HTERT RPE-1 (cell line): ENCODE measurements around the gene TNNI3K.

Experiments
- in situ Hi-C: fragments of 300-500 bp; cut with MboI; formaldehyde crosslinking; loops from 4 replicates; pipeline ENCODE4 v1.14.3; 2020; ENCODE audit warnings: low sequenced_read_pairs

TNNI3K gene

GRCh38 chr1:74280642-74281396 lies 45.6 kb downstream of the TNNI3K start:
- in situ Hi-C loops: no loop called here

- in situ Hi-C loops: no loop called here
Measured at GRCh38 chr1:74286414-74286813, 51.2 kb downstream of the TNNI3K start.

- in situ Hi-C loops: no loop called here
Measured at GRCh38 chr1:74314438-74314837, 79.3 kb downstream of the TNNI3K start.

GRCh38 chr1:74316302-74316701 lies 81.1 kb downstream of the TNNI3K start:
- in situ Hi-C loops: no loop called here

GRCh38 chr1:74317663-74318062 lies 82.5 kb downstream of the TNNI3K start:
- in situ Hi-C loops: no loop called here

DNA sequence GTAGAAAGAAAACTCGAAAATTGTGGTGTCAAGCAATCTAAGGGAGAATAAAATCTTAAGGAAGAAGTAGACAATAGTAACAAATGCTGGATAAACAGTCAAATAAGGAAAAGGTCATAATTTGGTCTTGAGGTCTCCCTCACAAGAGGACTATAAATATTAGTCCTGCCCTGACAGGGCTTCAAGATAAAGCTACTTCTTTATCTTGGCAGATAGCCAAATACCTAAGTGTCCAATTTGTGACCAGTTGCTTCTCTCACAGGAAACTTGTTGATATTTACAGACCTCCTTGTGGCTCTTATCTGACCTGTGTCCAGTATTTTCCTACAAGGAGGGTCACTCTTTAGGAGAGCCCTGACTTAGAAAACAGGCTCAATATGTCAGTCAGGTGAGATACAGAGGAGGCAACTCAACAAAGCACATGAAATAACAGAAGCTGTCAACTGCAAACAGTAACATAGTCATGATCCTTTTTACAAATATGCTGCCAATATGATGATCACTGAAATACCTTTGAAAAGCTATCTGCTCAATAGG lies 88.8 kb downstream of the TNNI3K start:
- in situ Hi-C loops: no loop called here

DNA sequence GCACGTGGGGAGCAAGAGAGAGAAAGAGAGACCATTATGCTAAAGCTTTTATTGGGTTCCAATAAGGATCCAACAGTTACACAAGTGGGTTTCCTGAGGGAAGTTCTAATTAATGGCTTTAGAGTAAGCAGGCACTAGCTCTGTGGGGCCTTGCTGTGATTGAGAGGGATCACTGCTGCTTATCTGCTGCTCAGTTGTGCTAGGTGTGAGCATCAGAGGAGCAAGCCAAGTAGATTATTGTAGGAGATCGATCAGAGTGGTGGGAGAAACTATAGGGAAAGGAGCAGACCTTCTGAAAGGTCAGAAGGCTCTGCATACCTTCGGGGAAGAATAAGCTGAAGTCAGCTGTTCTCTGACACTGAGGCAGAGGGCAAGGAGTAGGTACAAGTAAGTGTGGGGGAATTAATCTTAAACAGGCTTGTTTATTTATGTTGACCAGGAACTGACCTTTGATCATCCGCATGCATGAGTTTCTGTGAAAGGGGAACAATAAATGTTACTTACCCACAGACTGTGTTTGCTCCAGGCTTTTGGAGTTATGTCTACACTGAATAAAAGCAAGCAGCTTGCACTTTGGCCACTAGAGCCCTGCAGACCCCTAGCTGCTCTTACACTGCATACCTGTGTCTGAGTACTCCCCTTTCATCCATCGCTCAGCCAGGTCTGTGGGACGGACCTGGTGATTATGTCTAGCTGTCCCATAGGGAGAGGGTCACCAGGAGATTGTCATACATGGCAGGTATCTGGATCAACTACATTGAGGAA lies 89.7 kb downstream of the TNNI3K start:
- in situ Hi-C loops: no loop called here

DNA sequence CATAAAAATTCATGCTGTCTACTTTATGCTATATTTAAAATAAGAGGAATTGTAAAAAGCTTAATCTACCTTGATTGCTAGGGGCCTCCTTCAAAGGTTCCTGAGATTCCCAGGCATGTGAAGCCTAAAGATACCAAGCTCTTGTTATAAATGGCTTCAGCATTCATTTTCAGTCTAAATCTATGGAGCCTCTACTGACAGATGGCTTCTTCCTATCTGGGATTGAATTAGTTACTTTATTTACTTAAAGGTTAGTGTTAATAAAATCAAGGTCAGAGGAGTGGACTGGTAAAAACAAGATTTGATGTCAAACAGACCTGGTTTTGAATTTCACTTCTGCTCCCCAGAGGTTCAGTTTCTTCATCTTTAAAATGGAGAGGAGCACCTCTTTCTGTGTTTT lies 93.7 kb downstream of the TNNI3K start:
- in situ Hi-C loops: no loop called here

DNA sequence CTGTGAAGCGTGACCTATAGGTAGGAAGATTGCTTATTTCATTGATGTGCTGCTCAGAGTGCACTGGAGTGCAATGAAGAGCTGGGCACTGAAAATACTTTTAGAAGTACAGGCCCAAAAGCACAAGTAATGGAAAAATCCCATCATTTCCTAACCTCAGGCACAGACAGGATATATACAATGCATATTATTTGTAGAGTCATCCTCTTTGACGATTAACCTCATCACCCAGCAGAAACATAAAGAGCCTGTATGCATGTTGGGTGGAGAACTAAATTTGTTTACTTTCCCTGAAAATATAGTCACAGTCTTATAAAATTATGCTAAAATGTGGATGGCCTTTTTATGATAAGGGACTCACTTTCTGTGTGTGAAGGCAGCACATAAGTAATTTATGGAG lies 98.1 kb downstream of the TNNI3K start:
- in situ Hi-C loops: no loop called here

DNA sequence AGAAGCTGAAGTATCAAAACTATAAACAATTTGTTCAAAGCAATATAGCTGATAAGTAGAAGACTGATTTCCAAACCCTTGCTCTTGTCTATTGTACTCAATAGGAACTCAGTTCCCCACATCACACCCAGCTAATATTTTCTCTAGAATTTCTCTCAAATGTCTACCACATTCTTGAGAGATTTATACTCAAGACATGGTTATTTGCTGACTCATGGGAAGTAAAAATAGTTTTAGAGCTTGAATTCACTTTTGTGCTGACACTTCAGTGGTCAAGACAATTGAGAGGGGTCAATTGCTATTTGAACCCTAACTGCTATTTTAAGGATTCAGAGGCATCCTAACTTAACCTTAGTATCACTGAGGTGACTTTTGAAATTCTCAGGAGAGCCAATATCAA lies 99.0 kb downstream of the TNNI3K start:
- in situ Hi-C loops: no loop called here

DNA sequence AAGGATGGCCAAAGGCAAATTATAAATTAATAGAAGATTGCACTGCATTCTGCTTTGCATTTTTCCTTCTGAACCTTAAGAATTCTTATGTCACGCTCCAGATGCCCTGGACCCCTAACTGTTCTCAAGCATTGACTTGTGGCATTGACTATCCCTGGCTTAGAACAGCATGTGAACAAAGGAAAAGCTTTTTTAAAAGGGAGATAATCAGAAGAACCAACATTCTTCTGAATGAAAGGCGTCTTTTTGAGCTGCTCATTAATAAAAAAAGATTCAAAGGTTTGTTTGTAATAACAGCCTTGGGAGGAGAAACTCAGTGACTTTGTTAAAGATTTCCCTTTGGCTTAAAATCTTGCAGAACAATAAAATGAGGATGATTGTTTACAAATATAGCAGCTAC lies 105.5 kb downstream of the TNNI3K start:
- in situ Hi-C loops: no loop called here

GRCh38 chr1:74341702-74342339 lies 106.6 kb downstream of the TNNI3K start:
- in situ Hi-C loops: no loop called here

GRCh38 chr1:74343216-74343615 lies 108.0 kb downstream of the TNNI3K start:
- in situ Hi-C loops: no loop called here

- in situ Hi-C loops: no loop called here
Measured at GRCh38 chr1:74344387-74344786, 109.2 kb downstream of the TNNI3K start.

DNA sequence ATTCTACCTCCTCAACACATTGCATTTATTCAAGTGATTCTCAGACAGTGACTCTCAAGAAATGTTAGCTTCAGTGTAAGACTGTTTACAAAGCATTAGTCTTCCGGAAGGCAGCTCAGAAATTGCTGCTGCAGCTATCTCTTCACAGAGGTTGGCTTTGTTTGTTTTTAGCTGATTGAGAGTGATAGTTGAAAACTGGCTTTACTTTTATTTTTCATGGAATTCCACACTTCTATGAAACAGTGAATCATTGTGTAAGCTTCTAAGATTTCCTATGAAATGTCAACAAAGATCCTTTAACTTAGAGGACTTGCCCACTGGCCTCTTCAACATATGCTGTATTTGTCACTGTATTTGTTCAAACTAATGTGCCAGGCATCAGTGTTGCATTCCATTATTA lies 121.3 kb downstream of the TNNI3K start:
- in situ Hi-C loops: no loop called here

GRCh38 chr1:74357150-74357549 lies 122.0 kb downstream of the TNNI3K start:
- in situ Hi-C loops: no loop called here

DNA sequence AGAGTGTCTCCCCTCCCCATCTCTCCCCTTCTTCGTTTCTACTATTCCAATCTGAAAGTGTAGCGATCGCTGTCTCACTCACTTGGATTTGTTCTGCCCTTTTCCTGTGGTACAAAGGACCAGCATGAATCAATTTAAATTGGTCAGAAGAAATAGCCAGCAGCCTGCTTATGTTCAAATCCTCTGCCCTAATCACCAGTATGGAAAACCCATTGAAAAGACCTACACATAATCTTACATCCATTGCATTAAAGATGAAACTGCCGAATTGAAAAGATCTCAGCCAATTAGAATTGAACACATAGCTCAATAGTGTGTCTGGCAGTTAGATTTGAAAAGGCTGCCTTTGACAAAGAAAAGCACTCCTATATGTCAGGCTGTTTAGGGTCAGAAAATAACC lies 122.6 kb downstream of the TNNI3K start:
- in situ Hi-C loops: no loop called here

- in situ Hi-C loops: no loop called here
Measured at GRCh38 chr1:74362691-74363090, 127.5 kb downstream of the TNNI3K start.

- in situ Hi-C loops: no loop called here
Measured at GRCh38 chr1:74363220-74363619, 128.0 kb downstream of the TNNI3K start.

DNA sequence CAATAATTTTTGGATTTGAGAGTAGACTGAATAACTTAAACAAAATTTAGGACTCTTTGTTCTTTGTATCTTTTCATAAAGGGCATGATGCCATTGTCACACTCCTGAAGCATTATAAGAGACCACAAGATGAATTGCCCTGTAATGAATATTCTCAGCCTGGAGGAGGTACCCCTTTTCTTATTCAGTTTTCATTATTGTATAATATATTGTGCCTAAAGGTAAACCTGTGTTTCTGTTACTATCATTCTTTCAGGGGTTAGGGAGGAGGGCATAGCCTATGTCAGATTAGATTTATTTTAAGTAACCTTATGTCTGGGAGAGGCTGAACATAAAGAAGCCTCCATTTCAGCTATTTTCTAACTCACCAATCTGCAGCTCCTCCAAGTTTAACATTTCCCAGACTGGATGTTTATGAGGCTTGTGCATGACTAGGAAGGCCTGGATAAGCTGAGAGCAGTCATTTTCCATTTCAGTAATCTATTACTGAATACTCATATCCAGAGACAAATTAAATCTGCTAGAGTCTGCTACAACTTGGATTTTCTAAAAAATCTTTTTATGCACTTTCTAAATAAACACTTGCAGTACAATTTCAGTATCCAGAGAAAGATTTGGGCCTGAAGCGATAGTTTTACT lies 132.1 kb downstream of the TNNI3K start:
- in situ Hi-C loops: no loop called here

DNA sequence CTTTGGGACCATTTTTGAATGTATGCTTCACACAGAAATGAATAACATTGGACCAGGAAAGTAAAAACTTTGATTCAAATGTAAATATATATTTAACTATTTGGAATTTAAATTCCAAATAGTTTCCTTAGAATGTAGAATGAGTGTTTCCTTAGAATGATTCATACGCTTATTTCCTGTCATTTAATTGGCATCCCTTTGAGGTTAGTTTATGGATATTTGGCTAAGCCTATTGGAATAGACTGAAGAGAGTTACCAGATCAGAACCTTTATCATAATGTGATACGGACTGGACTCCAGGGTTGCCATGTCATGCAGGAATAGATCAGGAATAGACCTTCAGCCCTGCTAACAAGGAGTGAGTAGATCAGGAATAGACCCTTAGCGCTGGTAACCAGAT lies 133.1 kb downstream of the TNNI3K start:
- in situ Hi-C loops: no loop called here
